IMR-90 (cell line): ENCODE results near the gene RBFOX1. TPM values are rescaled to one million over a fixed set of nuclear protein-coding genes. Genes with fewer than 3 reads are reported as not detected.

Experiments
- ATAC-seq: fragments of 200-7000 bp; cut with Tn5 transposase; 2 replicates; pipeline ENCODE4 v1.9.1; 2020; ENCODE audit warnings: low read depth, mild to moderate bottlenecking, moderate library complexity
- BruUV-seq: library from RNA; stranded (reverse); fragments of 400-500 nt; replicated peaks from 2 replicates; lab custom pipeline; 2021; lab: Mats Ljungman, UMichigan
- CTCF ChIA-PET: fragments of 300-600 bp; formaldehyde crosslinking; extraction: SDS; loops from one replicate; lab custom pipeline; 2021; ENCODE audit warnings: antibody characterized with exemption; lab: Yijun Ruan, JAX
- POLR2A ChIA-PET: fragments of 300-600 bp; sonication (Branson Sonifier 250); formaldehyde crosslinking; loops from one replicate; lab custom pipeline; 2022; ENCODE audit warnings: antibody characterized with exemption; ENCODE audit not compliant: unreplicated experiment; lab: Charles Lee
- DNase-seq: peaks from one replicate; pipeline ENCODE4 v3.0.0; 2013
- H2AFZ ChIP-seq: replicated peaks from 2 replicates; pipeline ENCODE3; 2013; ENCODE audit warnings: low read length, mild to moderate bottlenecking; ENCODE audit not compliant: poor library complexity
- H2AK5ac ChIP-seq: 2 replicates; pipeline ENCODE4 v1.6.1; 2013; ENCODE audit warnings: low read depth, low read length, inconsistent platforms
- H2AK9ac ChIP-seq: replicated peaks from 2 replicates; pipeline ENCODE3; 2013; ENCODE audit warnings: mild to moderate bottlenecking, low read depth, low read length, moderate library complexity; ENCODE audit not compliant: poor library complexity
- H2BK120ac ChIP-seq: 2 replicates; pipeline ENCODE4 v1.6.1; 2013; ENCODE audit warnings: low read depth, low read length, inconsistent platforms
- H2BK15ac ChIP-seq: 3 replicates; pipeline ENCODE4 v1.6.1; 2013; ENCODE audit warnings: low read depth, low read length, inconsistent platforms
- H2BK20ac ChIP-seq: 2 replicates; pipeline ENCODE4 v1.6.1; 2013; ENCODE audit warnings: low read depth, mild to moderate bottlenecking, inconsistent platforms, low read length, moderate library complexity
- H2BK5ac ChIP-seq: 2 replicates; pipeline ENCODE4 v1.6.1; 2013; ENCODE audit warnings: mild to moderate bottlenecking, low read depth, low read length, inconsistent platforms; ENCODE audit not compliant: poor library complexity, severe bottlenecking
- H3K14ac ChIP-seq: replicated peaks from 2 replicates; pipeline ENCODE4 v1.6.1; 2013; ENCODE audit warnings: low read depth, low read length, inconsistent platforms
- H3K18ac ChIP-seq: 2 replicates; pipeline ENCODE4 v1.6.1; 2013; ENCODE audit warnings: low read depth, low read length, control low read depth
- H3K23ac ChIP-seq: 2 replicates; pipeline ENCODE4 v1.6.1; 2013; ENCODE audit warnings: low read depth, low read length, inconsistent platforms
- H3K27ac ChIP-seq: 2 replicates; pipeline ENCODE4 v1.5.1; 2013; ENCODE audit warnings: mild to moderate bottlenecking, control low read depth, low read length; ENCODE audit not compliant: insufficient read depth
- H3K27me3 ChIP-seq: 2 replicates; pipeline ENCODE4 v1.6.1; 2013; ENCODE audit warnings: low read length; ENCODE audit not compliant: control insufficient read depth, insufficient read depth
- H3K36me3 ChIP-seq: 2 replicates; pipeline ENCODE4 v1.6.1; 2013; ENCODE audit warnings: low read length, mixed read lengths; ENCODE audit not compliant: control insufficient read depth, insufficient read depth
- H3K4ac ChIP-seq: 2 replicates; pipeline ENCODE4 v1.6.1; 2013; ENCODE audit warnings: low read depth, low read length, inconsistent platforms
- H3K4me1 ChIP-seq: 2 replicates; pipeline ENCODE4 v1.6.1; 2013; ENCODE audit warnings: low read length, mixed read lengths; ENCODE audit not compliant: control insufficient read depth, insufficient read depth
- H3K4me2 ChIP-seq: 2 replicates; pipeline ENCODE4 v1.6.1; 2013; ENCODE audit warnings: low read depth, mild to moderate bottlenecking, control low read depth, low read length, moderate library complexity
- H3K4me3 ChIP-seq: 2 replicates; pipeline ENCODE4 v1.5.1; 2013; ENCODE audit warnings: low read depth, mild to moderate bottlenecking, control low read depth, low read length, moderate library complexity; ENCODE audit not compliant: insufficient read depth
- H3K56ac ChIP-seq: 2 replicates; pipeline ENCODE4 v1.6.1; 2013; ENCODE audit warnings: low read length, inconsistent platforms; ENCODE audit not compliant: insufficient read depth; ENCODE audit errors: extremely low read depth
- H3K79me1 ChIP-seq, 2 experiments: 2 replicates each; pipeline ENCODE4 v1.6.1; 2013; ENCODE audit warnings: low read length in 2 of 2, inconsistent platforms in 1 of 2, low read depth in 1 of 2
- H3K9ac ChIP-seq: 2 replicates; pipeline ENCODE4 v1.6.1; 2013; ENCODE audit warnings: low read depth, low read length, control low read depth
- H3K9me1 ChIP-seq: 2 replicates; pipeline ENCODE4 v1.6.1; 2013; ENCODE audit warnings: low read length, inconsistent platforms; ENCODE audit not compliant: insufficient read depth
- H3K9me3 ChIP-seq: 2 replicates; pipeline ENCODE4 v1.6.1; 2013; ENCODE audit warnings: low read length; ENCODE audit not compliant: control insufficient read depth, insufficient read depth
- H4K20me1 ChIP-seq: 2 replicates; pipeline ENCODE4 v1.6.1; 2013; ENCODE audit warnings: low read length, inconsistent platforms; ENCODE audit not compliant: insufficient read depth
- H4K5ac ChIP-seq: 2 replicates; pipeline ENCODE4 v1.6.1; 2013; ENCODE audit warnings: mild to moderate bottlenecking, low read depth, low read length, control low read depth
- H4K8ac ChIP-seq, 2 experiments: 2 replicates each; pipeline ENCODE4 v1.6.1; 2013; ENCODE audit warnings: low read depth in 2 of 2, low read length in 2 of 2, control low read depth in 1 of 2, inconsistent platforms in 1 of 2
- H4K91ac ChIP-seq: 2 replicates; pipeline ENCODE4 v1.6.1; 2013; ENCODE audit warnings: low read depth, low read length, inconsistent platforms; ENCODE audit not compliant: insufficient read depth
- CTCF ChIP-seq: conservative IDR thresholded peaks from 2 replicates; pipeline ENCODE4 v1.5.1; 2012; ENCODE audit warnings: mild to moderate bottlenecking, low read depth, low read length, improper control_type of control experiment
- MXI1 ChIP-seq: IDR thresholded peaks from 2 replicates; pipeline ENCODE4 v1.6.1; 2012; ENCODE audit warnings: low read depth, mild to moderate bottlenecking, low read length, moderate library complexity, borderline replicate concordance
- POLR2A ChIP-seq: IDR thresholded peaks from 2 replicates; pipeline ENCODE4 v1.6.1; 2012; ENCODE audit warnings: mild to moderate bottlenecking, low read depth, low read length
- RFX5 ChIP-seq: IDR thresholded peaks from 2 replicates; pipeline ENCODE4 v1.8.0; 2012; ENCODE audit warnings: low read depth, mild to moderate bottlenecking, low read length, moderate library complexity
- USF2 ChIP-seq: fragments of 150-350 bp; IDR thresholded peaks from 2 replicates; pipeline ENCODE4 v1.6.1; 2017; ENCODE audit warnings: mild to moderate bottlenecking, antibody characterized with exemption, low read length, low read depth
- WGBS, 2 experiments: methylation state at CpG; one replicate each; pipeline versions ENCODE4 v1.1.5 to v1.1.7; 2013; ENCODE audit warnings: missing lambda C conversion rate in 2 of 2; ENCODE audit not compliant: insufficient read length in 1 of 2; ENCODE audit errors: extremely low coverage in 2 of 2; 5-methylcytosine and 5-hydroxymethylcytosine counted together
- dilution Hi-C: fragments of 300-500 bp; cut with HindIII; formaldehyde crosslinking; loops from one replicate; pipeline ENCODE4 v1.14.3; 2018; ENCODE audit warnings: low sequenced_read_pairs; ENCODE audit not compliant: unreplicated experiment
- in situ Hi-C: fragments of 300-500 bp; cut with MboI; formaldehyde crosslinking; loops from 3 replicates; pipeline ENCODE4 v1.14.3; 2019; ENCODE audit warnings: low sequenced_read_pairs, inconsistent platforms, mixed read lengths
- intact Hi-C: fragments of 100-400 bp; cut with micrococcal nuclease; formaldehyde crosslinking; loops from 2 replicates; pipeline ENCODE4 v1.10.0; 2022
- polyA plus RNA-seq, 3 experiments: library from polyadenylated mRNA; depleted of rRNA; stranded (reverse); fragments of >200 nt; gene quantifications; 2 replicates each; pipeline ENCODE4 v1.2.3, GENCODE V29; 2012; ENCODE audit warnings: low replicate concordance in 1 of 3
- total RNA-seq: library from RNA; depleted of rRNA; stranded (reverse); fragments of >200 nt; gene quantifications from 2 replicates; pipeline ENCODE4 v1.2.3, GENCODE V29; 2012

The RBFOX1 gene
- total and polyA plus RNA-seq, 2 of the 4 experiments (the other 2 are of a cell fraction), result not detected

GRCh38 chr16:7436306-7436705, 103.7 kb downstream of the RBFOX1 start:
- DNase-seq, result no peak
- CTCF ChIA-PET, result no interaction called here

More at GRCh38 chr16:7436306-7436705, 103.7 kb downstream of the RBFOX1 start:
- H3K79me1 ChIP-seq, result no peaks in the 10 kb centered on the region
- no peak overlapping the region for H4K5ac ChIP-seq
- H3K4me1 ChIP-seq, result no peaks in the 10 kb centered on the region
- H3K4me3 ChIP-seq, result no peak overlapping the region
- H3K9ac ChIP-seq, result no peak overlapping the region
- no peak for ATAC-seq
- H3K9me3 ChIP-seq, result peaks cover 21% of the 10 kb centered on the region
- H3K18ac ChIP-seq, result no peak overlapping the region
- TF ChIP-seq POLR2A, result no peak
- TF ChIP-seq RFX5, result no peak
- no peak for TF ChIP-seq CTCF
- TF ChIP-seq USF2, result no peak
- TF ChIP-seq MXI1, result no peak
- no peak overlapping the region for H2BK5ac ChIP-seq
- no peaks in the 10 kb centered on the region for H3K36me3 ChIP-seq
- POLR2A ChIA-PET, result no interaction called here
- H4K91ac ChIP-seq, result no peak overlapping the region
- no peak overlapping the region for H2AK5ac ChIP-seq
- no peaks in the 10 kb centered on the region for H4K20me1 ChIP-seq
- H2BK120ac ChIP-seq, result no peak overlapping the region
- H3K4ac ChIP-seq, result no peak overlapping the region
- dilution Hi-C loops, result no loop called here
- no peak overlapping the region for H2BK20ac ChIP-seq
- H3K27ac ChIP-seq, result no peak overlapping the region
- H3K4me2 ChIP-seq, result no peak overlapping the region
- H3K9me1 ChIP-seq, result no peaks in the 10 kb centered on the region
- no peak overlapping the region for H3K14ac ChIP-seq
- WGBS, 2 experiments, result 29% methylated on average over 1 of the region's 5 CpGs; no CpG with 5 or more reads in 1 of the 2 experiments
- BruUV-seq, result no TSS peak
- H3K56ac ChIP-seq, result no peak overlapping the region
- no peaks in the 10 kb centered on the region for H3K27me3 ChIP-seq
- no peak overlapping the region for H4K8ac ChIP-seq
- no peak overlapping the region for H2BK15ac ChIP-seq
- intact Hi-C loops, result no loop called here
- H3K23ac ChIP-seq, result no peak overlapping the region
- H2AFZ ChIP-seq, result no peak overlapping the region
- no peak overlapping the region for H2AK9ac ChIP-seq
- in situ Hi-C loops, result no loop called here
